ENCODE results near the gene MMAA.
"Not testable (repeated sequence)": the region's sequence is repeated elsewhere in the genome, so short reads cannot be mapped to it uniquely, and the experiment has no call there.

Gene MMAA

DNA sequence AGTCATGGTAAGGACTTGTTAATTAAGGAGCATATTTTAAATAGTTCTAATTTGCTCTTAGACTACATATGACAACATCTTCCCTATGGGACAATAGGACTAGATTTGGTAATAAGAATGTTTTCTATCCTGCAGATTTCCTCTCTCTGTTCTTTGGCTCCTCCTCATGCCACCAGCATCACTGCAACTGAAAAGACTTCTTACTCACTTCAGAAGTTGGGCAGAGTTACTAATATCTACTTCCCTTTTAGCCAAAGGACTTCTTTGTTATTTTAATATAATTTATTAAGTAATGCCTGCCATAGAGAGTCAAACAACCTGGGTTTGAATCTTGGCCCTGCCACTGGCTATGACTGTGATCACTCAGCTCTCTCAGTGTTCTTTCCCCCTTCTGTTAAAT lies 16.4 kb downstream of the MMAA start:
- DNase-seq = no peak

- DNase-seq = no peak
Observed at GRCh38 chr4:145639186-145639698, 20.1 kb downstream of the MMAA start.

DNA sequence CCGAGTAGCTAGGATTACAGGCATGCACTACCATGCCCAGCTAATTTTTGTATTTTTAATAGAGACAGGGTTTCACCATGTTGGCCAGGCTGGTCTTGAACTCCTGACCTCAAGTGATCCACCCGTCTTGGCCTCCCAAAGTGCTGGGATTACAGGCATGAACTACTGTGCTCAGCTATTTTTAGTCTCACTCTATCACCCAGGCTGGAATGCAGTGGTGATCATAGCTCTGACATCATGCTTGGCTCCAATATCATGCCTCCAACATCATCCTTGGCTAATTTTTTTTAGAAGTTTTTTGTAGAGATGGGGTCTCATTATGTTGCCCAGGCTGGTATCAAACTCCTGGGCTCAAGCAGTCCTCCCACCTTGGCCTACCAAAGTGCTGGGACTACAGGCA lies 21.1 kb downstream of the MMAA start:
- DNase-seq = not testable (repeated sequence)

- DNase-seq = no peak
Observed at GRCh38 chr4:145643295-145643694, 24.1 kb downstream of the MMAA start.

GRCh38 chr4:145644699-145645098 lies 25.5 kb downstream of the MMAA start:
- no peak for DNase-seq

DNA sequence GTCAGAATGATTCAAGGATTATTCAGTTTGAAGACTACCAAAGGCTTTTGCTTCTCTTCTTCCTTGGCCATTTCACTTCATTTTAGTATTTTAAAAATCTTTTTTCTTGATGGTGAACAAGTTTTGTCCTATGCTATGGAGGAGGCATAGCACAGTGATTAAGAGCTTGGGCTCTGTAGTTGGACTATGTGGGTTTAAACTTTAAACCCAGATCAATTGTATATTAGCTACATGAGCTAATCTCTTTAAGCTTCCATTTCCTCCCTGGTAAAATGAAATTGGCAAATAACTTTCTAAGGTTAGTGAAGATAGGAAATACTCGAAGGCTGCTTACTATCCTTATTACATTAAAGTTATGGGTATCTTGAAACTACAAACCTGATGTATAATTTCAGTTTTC lies 37.0 kb downstream of the MMAA start:
- no peak for DNase-seq

DNA sequence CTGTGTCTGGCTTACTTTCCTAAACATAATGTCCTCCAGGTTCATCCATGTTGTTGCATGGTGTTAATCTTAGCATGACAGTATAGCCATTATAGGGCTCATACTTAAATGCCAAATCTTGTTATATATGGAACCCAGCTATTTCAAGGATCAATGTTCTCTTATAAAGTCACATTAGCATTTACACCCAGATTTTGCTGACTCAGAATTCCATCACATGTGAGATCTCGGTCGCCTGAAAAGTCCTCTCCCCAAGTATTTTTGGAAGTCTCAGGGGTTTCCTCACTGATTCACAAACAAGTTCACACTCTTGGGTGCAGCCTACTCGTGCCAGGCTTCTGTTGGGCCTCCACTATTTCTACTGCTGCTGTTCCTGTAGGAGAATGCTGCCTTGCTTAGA lies 40.9 kb downstream of the MMAA start:
- no peak for DNase-seq

DNA sequence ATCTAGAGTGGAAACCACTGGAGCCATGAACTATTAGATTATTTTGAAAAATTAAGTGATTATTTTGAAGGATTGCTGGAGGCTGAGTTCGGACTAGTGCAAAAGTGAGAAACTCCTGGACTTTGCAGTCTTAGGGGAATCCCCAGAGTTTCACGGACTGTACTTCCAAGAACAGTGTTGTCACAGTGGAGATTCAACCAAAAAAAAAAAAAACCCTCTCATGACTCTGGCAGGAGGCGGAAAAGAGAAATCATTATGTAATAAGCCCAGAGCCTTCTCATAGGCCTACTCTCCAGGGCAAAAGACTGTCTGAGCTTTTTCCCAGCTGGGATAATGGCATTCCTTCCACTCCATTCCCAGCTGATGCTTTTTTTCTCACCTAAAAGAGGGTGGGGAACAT lies 44.0 kb downstream of the MMAA start:
- no peak for DNase-seq

- no peak for DNase-seq
Observed at GRCh38 chr4:145665773-145666172, 46.6 kb downstream of the MMAA start.

GRCh38 chr4:145670422-145670821 lies 51.2 kb downstream of the MMAA start:
- DNase-seq = no peak

DNA sequence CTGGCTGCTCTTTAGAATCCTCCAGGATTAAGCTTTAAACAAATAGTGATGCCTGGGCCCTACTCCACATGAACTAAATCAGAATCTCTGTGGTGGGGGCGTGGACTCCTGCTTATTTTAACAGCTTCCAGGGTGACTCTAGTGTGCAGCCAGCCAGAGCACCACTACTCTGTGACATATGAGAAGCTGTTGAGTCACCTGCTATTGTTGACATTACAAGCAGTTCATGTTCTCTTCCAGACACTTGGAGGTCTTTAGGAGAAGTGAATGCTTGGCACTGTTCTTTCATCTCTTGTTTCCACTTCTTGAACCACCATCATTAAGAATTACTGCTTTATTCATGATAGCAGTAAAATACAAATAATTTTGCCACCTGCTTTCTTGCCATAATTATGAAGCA lies 60.3 kb downstream of the MMAA start:
- DNase-seq = peak; percentile 76

DNA sequence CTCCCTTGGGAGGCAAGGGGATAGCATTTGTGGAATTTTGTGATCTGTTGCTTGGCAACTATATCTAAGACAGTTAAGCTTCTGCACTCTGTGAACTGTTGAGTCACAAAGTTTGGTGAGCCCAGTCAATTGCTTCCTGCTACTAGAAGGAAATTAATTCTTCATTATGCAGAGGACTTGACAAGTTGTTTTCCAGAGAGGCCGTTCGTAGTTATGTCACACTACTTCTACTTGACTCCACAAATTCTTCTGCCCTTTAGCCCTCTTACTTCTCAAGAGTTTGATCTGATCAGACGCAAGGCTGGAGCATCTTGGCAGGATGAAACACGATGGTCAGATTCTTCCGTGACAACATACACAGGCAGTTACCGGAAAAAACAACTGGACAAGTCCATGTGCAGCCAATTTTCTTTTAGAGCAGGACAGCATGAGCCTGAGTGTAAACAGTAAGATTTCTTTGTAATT lies 60.8 kb downstream of the MMAA start, which contains the start of gene C4orf51:
Gene C4orf51 (plus strand): TSS at position 156 of the 465 bp plus-strand sequence. CDS start 58 bp downstream, at position 214.
- peak; percentile 56 for DNase-seq

- no peak for DNase-seq
Observed at GRCh38 chr4:145680902-145681301, 61.7 kb downstream of the MMAA start.

DNA sequence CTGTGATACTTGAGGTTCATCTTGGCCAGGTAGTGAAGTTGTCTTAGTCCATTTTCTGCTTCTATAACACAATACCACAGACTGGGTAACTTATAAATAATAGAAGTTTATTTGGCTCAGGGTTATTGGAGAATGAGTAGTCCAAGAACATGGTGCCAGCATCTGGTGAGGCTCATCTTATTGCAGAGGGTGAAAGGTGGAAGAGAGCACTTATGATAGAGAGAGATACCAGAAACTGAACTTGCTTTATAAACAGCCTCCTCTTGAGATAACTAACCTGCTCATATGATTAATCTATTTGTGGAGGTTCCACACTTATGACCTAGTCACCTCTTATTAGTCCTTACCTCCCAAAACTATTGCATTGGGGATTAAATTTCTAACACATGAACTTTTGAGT lies 62.3 kb downstream of the MMAA start:
- no peak for DNase-seq

DNA sequence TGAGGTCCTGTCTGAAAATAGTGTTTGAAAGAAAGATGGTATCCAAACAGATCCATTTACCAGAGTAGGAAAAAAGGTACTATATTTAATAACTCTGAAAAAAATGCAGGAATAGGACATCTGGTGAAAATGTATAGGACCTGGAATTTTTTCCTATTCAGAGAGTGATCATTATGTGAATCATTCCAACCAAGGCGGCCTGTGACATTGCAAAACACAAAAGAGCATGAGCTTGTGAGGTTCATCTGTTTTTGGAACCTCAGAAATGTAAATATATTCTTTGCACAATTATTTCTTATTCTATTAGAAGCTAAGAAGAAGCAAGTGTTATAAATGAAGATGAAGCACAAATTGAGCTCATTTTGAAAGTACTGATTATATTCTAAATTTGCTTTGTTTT lies 62.8 kb downstream of the MMAA start:
- no peak for DNase-seq

- DNase-seq = no peak
Observed at GRCh38 chr4:145686991-145687390, 67.8 kb downstream of the MMAA start.

DNA sequence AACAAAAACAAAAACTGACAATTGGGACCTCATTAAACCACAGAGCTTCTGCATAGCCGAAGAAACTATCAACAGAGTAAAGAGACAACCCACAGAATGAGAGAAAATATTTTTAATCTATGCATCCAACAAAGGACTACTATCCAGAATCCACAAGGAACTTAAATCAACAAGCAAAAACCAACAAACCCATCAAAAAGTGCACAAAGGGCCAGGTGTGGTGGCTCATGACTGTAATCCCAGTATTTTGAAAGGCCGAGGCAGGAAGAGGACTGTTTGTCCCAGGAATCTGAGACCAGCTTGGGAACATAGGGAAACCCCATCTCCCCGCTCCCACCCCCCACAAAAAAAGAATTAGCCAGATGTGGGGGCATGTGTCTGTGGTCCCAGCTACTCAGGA lies 71.4 kb downstream of the MMAA start:
- DNase-seq = no peak

- DNase-seq = not testable (repeated sequence)
Observed at GRCh38 chr4:145691416-145691815, 72.2 kb downstream of the MMAA start.

- DNase-seq = no peak
Observed at GRCh38 chr4:145694929-145695328, 75.7 kb downstream of the MMAA start.

- no peak for DNase-seq
Observed at GRCh38 chr4:145697332-145697731, 78.1 kb downstream of the MMAA start.

GRCh38 chr4:145698507-145698906 lies 79.3 kb downstream of the MMAA start:
- no peak for DNase-seq

GRCh38 chr4:145703850-145704497 lies 84.8 kb downstream of the MMAA start:
- no peak for DNase-seq

GRCh38 chr4:145709336-145709735 lies 90.2 kb downstream of the MMAA start:
- DNase-seq = peak; percentile 87
